Muscle of leg (tissue), 11 donors: ENCODE measurements around the gene CTSH. TPM values are rescaled to one million over a fixed set of nuclear protein-coding genes. Genes with fewer than 3 reads are reported as not detected.

Source experiments
- DNase-seq: peaks from one replicate; pipeline ENCODE4 v3.0.0; 2013
- H3K27ac ChIP-seq: one replicate; pipeline ENCODE4 v1.5.1; 2013; ENCODE audit warnings: mild to moderate bottlenecking, low read length, control low read depth
- H3K27me3 ChIP-seq: one replicate; pipeline ENCODE4 v1.6.1; 2013; ENCODE audit warnings: low read length; ENCODE audit not compliant: control insufficient read depth, insufficient read depth
- H3K36me3 ChIP-seq: one replicate; pipeline ENCODE4 v1.6.1; 2013; ENCODE audit warnings: low read length; ENCODE audit not compliant: control insufficient read depth, insufficient read depth
- H3K4me1 ChIP-seq: one replicate; pipeline ENCODE4 v1.6.1; 2013; ENCODE audit warnings: low read length; ENCODE audit not compliant: control insufficient read depth, insufficient read depth
- H3K4me3 ChIP-seq: one replicate; pipeline ENCODE4 v1.5.1; 2013; ENCODE audit warnings: low read length, control low read depth
- H3K9me3 ChIP-seq: replicated peaks from 2 replicates; pipeline ENCODE4 v1.6.1; 2013; ENCODE audit warnings: low read depth, low read length; ENCODE audit not compliant: control insufficient read depth
- WGBS: methylation state at CpG from one replicate; pipeline ENCODE4 v1.1.5; 2013; ENCODE audit warnings: missing lambda C conversion rate; ENCODE audit not compliant: insufficient coverage; 5-methylcytosine and 5-hydroxymethylcytosine counted together
- polyA plus RNA-seq, 8 donors: library from polyadenylated mRNA; unstranded; fragments of 120-200 nt; gene quantifications; one replicate each; pipeline versions ENCODE4 v1.2.1 to v1.2.3, GENCODE V29; 2013; ENCODE audit warnings: inconsistent platforms in 1 of 8, low replicate concordance in 1 of 8; ENCODE audit not compliant: insufficient read length in 8 of 8, insufficient read depth in 1 of 8
- total RNA-seq: library from RNA; stranded (reverse); fragments of 120-200 nt; gene quantifications from one replicate; pipeline ENCODE4 v1.2.4, GENCODE V29; 2013

Gene CTSH
- total and polyA plus RNA-seq, 9 donors: 15.5 to 47.9 (median 25.3) TPM

GRCh38 chr15:78977591-78978347 is 32.9 kb upstream of the CTSH start:
- no peak overlapping the region for H3K27ac ChIP-seq
- 88% methylated on average over 7 of the region's 10 CpGs for WGBS

GRCh38 chr15:78977091-78977571 is 32.3 kb upstream of the CTSH start:
- no peak for DNase-seq
- no peaks in the 10 kb centered on the region for H3K36me3 ChIP-seq
- no peaks in the 10 kb centered on the region for H3K9me3 ChIP-seq
- H3K4me1 ChIP-seq: peaks cover 12% of the 10 kb centered on the region
- H3K4me3 ChIP-seq: no peak overlapping the region
- peak overlapping the region; percentile 13 for H3K27ac ChIP-seq
- WGBS: 82% methylated on average over 3 of the region's 4 CpGs
- H3K27me3 ChIP-seq: no peaks in the 10 kb centered on the region

More at GRCh38 chr15:78977591-78978347, 32.9 kb upstream of the CTSH start:
- H3K9me3 ChIP-seq: no peaks in the 10 kb centered on the region
- DNase-seq: no peak
- H3K4me3 ChIP-seq: no peak overlapping the region
- peaks cover 12% of the 10 kb centered on the region for H3K4me1 ChIP-seq
- H3K27me3 ChIP-seq: no peaks in the 10 kb centered on the region
- H3K36me3 ChIP-seq: no peaks in the 10 kb centered on the region

GRCh38 chr15:78976691-78977090 is 31.8 kb upstream of the CTSH start:
- H3K27ac ChIP-seq: peak overlapping the region; percentile 13
- peaks cover 12% of the 10 kb centered on the region for H3K4me1 ChIP-seq
- 80% methylated on average over 2 of the region's 7 CpGs for WGBS
- H3K4me3 ChIP-seq: no peak overlapping the region
- no peaks in the 10 kb centered on the region for H3K36me3 ChIP-seq
- H3K9me3 ChIP-seq: no peaks in the 10 kb centered on the region
- no peak for DNase-seq
- no peaks in the 10 kb centered on the region for H3K27me3 ChIP-seq

- Histone ChIP-seq H3K4me1 (peaks cover 9% of the 10 kb centered on the region), H3K27ac (no peak overlapping the region), H3K9me3 (no peaks in the 10 kb centered on the region), H3K36me3 (no peaks in the 10 kb centered on the region), H3K27me3 (no peaks in the 10 kb centered on the region), H3K4me3 (no peak overlapping the region)
- WGBS: 85% methylated on average over 4 of the region's 7 CpGs
- DNase-seq: no peak
Observed at GRCh38 chr15:78974272-78974918, 29.5 kb upstream of the CTSH start.

- no CpG with 5 or more reads among the region's 5 CpGs for WGBS
- no peaks in the 10 kb centered on the region for H3K27me3 ChIP-seq
- no peaks in the 10 kb centered on the region for H3K36me3 ChIP-seq
- H3K27ac ChIP-seq: no peak overlapping the region
- H3K4me1 ChIP-seq: no peaks in the 10 kb centered on the region
- DNase-seq: no peak
- H3K4me3 ChIP-seq: no peak overlapping the region
- H3K9me3 ChIP-seq: no peaks in the 10 kb centered on the region
Observed at GRCh38 chr15:78969687-78970349, 25.0 kb upstream of the CTSH start.

GRCh38 chr15:78968539-78969271 is 23.9 kb upstream of the CTSH start:
- H3K36me3 ChIP-seq: no peaks in the 10 kb centered on the region
- no peak overlapping the region for H3K4me3 ChIP-seq
- 72% methylated on average over 3 of the region's 5 CpGs for WGBS
- H3K27me3 ChIP-seq: no peaks in the 10 kb centered on the region
- no peaks in the 10 kb centered on the region for H3K4me1 ChIP-seq
- no peaks in the 10 kb centered on the region for H3K9me3 ChIP-seq
- no peak for DNase-seq
- H3K27ac ChIP-seq: no peak overlapping the region

- H3K27me3 ChIP-seq: no peaks in the 10 kb centered on the region
- DNase-seq: no peak
- no peak overlapping the region for H3K4me3 ChIP-seq
- WGBS: no CpG with 5 or more reads among the region's 2 CpGs
- H3K4me1 ChIP-seq: no peaks in the 10 kb centered on the region
- H3K9me3 ChIP-seq: no peaks in the 10 kb centered on the region
- no peak overlapping the region for H3K27ac ChIP-seq
- H3K36me3 ChIP-seq: no peaks in the 10 kb centered on the region
Observed at GRCh38 chr15:78968114-78968513, 23.3 kb upstream of the CTSH start.

- no peak for DNase-seq
- Histone ChIP-seq H3K36me3 (no peaks in the 10 kb centered on the region), H3K9me3 (no peaks in the 10 kb centered on the region), H3K27me3 (no peaks in the 10 kb centered on the region), H3K27ac (no peak overlapping the region), H3K4me3 (no peak overlapping the region), H3K4me1 (no peaks in the 10 kb centered on the region)
- WGBS: 93% methylated on average over 6 of the region's 6 CpGs
Observed at GRCh38 chr15:78960308-78960707, 15.5 kb upstream of the CTSH start.

- Histone ChIP-seq H3K9me3 (no peaks in the 10 kb centered on the region), H3K4me1 (no peaks in the 10 kb centered on the region), H3K36me3 (no peaks in the 10 kb centered on the region), H3K27ac (no peak overlapping the region), H3K4me3 (no peak overlapping the region), H3K27me3 (no peaks in the 10 kb centered on the region)
- DNase-seq: no peak
- 90% methylated on average over 9 of the region's 10 CpGs for WGBS
Observed at GRCh38 chr15:78959360-78959759, 14.5 kb upstream of the CTSH start.
